HuH-7.5 (cell line): ENCODE data around the gene PROX2.

ENCODE experiments used
- DNase-seq: peaks from one replicate; pipeline ENCODE4 v3.0.0; 2011; ENCODE audit warnings: low spot score

The PROX2 gene

DNA sequence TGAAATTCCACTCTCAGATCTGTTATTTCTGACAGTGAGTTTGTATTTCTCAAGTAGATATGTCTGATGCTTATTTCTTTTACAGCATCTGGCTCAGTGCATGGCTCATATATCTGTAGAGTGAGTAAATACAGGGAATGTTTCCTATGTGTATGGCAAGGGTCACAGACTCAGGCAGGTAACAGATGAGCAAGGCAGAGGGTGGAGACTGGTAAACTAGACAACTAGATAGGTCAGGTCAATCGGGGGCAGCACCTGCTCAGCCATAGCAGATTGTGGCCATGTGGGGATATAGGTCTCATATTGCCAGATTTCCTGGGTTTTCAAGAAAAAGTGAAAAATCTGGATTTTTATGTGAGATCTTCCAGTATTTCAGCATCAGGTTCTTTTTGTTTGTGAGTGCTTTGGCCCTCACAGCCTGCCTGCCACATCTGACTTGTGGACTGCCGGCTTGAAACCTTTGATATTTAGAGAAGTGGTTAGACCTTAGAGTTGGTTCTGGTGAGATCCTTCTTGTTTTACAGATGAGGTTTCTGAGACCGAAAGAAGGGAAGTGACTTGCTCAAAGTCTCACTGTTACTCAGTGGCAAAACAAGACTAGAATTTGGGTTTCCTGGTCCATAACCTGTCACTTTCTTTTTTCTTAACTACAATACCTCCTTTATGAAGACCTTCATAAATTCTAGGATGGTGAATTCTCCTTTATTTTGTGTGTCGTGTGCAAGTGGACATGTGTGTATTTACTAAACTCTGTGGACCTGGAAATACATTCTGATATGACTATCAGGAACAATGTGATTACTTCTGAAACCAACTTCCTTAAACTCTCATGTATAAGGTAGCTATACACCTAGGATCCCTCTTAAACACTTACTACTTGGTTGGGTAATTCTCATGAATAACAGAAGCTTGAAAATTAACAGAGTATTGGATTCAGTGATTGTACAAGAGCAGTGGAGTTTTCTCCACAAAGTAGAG lies 34.4 kb downstream of the PROX2 start:
- DNase-seq: no peak

DNA sequence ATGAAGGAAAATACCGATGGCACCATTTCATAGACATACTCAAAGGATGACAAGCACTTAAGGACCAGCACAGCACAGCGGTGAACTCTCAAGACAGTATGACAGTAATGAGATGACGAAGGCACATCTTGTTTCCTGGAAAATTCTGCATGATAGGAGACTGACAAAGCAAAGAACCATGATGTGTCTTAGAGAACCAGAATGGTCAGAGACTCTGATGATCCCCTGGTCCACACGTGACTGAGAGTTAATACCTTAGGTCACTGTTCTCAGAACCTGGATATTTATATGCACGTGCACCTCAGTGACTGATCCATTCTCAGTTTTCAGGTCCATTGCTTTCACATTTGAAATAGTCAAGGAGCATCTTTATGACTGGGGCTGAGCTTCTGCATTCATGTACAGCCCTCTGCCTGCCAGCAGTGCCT lies 35.3 kb downstream of the PROX2 start:
- DNase-seq: no peak

DNA sequence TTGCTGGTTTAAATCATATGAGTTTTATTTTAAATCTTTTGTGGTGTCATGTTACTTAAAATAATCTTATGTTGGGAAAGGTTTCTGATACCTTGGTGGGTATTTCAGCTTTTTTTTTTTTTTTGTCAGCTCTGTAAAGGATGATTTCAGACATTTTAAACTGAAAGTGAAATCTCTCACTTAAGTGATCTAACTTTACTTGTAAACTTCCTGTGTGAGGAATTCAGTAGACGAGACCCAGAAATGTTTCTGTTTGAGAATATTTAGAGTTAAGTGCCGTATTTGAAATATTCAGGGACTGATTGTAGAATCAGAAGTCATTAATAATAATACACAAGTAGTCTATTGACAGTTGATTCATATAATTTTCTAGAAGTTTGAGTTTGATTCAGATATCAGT lies 37.8 kb downstream of the PROX2 start:
- DNase-seq: no peak

DNA sequence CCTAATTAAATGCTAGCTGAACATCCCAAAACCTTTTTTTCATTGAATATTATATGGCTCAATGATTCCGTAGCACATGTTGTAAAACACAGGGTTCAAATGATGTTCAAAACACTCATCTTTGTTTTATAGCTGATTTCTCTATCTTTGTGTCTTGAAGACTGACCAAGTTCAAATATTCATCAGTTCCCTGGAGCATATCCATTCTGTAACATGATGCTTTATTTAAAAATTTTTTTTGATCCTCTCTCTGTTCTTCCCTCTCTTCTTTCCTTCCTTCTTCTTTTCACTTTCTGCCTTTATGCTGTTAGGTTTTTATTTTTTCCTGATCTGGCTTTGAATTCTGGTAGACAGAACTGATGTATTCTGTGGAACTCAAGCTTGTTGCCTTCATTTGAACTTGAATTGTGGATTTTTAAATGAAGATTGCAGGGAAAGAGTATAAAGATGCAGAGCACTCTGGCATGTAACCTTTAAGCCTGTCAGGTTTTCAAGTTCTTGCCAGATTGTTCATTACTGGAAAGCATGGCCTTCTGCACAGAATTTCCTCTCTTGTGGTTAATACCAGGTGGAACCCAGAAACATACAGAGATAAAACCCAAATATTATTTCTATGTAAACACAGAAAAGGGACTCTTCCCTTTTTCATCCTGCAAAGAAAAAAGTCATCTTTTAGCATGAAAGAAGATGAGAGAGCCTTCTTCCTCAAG lies 39.5 kb downstream of the PROX2 start:
- no peak for DNase-seq

DNA sequence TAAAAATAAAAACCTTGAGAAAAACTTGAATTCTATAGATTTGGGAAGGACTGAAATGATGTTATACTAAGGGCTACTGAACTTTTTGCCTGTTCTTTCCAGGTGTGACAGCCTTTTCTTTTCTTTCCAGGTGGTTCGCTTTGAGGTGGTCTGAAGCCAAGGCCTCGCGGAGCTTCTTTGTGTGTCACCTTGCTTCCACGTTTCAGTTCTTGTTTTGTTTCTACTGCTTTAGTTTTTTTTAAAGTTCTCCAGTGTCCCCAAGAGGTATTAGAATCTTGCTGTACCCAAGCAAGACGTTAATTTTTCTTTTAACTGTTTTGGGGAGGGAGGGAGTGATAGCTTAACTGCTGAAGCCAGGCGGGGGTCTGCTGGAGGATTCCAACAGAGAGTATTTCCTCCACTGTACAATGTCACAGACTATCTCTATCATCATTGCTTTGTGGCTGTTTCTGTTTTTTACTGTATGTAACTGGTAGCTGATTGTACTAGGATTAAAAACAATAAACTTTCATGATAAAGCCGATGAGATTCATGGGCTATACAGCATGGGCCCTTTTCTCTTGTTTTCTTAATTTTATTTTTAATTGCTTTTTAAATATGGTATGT lies 40.2 kb downstream of the PROX2 start:
- DNase-seq: no peak

DNA sequence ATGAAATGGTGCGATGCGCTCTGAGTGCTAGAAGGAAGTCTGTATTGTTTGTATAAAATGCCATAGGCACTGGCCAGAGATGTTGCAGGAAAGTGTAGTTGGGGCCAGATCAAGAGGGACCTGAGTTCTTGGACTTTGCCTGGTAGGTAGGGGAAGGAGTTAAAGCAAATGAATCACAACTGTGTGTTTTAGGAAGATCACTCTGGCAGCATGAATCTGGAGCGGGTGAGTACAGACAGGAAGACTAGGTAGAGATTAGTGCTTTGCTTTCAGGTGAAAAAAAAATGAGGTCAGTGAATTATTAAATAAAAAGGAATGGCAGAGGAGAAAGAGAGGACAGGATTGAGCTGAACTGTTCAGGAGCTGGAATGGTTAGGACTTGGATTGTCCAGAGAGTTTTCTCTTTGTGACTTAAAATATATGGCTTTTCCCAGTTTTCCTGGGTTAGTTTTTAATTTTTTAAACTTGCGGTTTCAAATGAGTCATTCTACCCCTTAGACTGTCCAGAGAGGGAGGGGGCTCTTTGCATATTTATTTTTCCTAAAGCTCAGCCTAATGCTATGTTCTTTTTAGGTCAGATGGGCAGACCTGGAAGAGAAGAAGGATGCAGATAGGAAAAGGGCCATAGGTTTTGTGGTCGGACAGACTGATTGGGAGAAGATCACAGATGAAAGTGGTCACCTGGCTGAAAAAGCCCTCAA lies 41.1 kb downstream of the PROX2 start:
- no peak for DNase-seq

DNA sequence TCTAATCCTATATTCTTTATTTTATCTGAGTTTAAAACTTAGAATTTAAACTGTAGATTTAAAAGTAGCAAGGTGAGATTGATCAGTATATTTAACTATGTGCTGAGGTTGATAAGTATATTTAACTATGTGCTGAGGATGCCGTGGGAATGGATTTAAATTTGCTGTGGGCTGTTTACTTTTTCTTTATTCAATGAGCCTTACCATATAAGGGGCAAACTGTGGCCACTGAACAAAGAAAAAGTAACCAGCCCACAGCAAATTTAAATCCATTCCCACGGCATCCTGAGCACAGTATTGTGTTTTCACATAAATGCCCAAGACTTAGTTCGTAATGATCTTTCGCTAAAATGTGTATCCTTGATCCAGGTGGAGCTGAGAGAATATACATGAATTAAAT lies 43.1 kb downstream of the PROX2 start:
- DNase-seq: no peak

DNA sequence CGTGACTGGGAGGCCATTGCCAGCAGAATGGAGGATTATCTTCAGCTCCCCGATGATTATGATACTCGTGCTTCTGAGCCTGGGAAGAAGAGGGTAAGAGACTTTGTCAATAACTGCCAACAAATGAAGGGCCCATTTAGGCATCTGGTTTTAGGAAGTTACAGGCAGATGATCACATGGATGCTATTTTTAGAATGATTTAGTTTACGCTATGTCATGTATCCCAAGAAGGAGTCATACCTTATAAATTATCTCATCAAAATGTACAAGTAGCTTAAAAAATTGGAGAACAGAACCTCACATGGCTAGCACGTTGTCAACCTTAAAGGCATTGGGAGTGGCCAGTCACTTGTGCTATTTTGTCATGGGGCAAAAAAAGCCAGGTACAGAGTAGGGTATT lies 46.7 kb downstream of the PROX2 start:
- no peak for DNase-seq

DNA sequence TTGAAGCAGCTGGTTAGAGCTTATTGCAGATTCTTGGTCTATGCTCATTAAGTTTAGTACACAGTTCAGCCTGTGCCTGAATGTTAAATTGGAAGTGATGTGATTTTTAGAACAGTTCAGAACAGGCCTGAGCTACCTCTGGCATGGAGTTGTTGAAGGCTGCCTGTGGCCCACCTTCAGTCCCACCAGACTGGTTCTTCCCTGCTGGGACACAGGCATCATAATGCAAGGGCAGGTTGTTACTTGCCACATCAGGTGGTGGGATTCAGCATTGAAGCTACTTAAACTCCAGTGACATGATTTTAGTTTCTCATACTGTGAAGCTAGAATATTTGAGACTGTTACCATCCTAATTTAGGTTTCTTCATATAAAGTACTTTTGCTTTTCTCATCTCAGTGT lies 49.4 kb downstream of the PROX2 start:
- no peak for DNase-seq
